IMR-90 (cell line): ENCODE results near the gene ME1.

Experiments
- BHLHE40 ChIP-seq: fragments of 150-350 bp; IDR thresholded peaks from 2 replicates; pipeline ENCODE4 v1.6.1; 2016; ENCODE audit warnings: mild to moderate bottlenecking, low read depth, low read length
- CEBPB ChIP-seq: IDR thresholded peaks from 2 replicates; pipeline ENCODE4 v1.6.1; 2012; ENCODE audit warnings: low read depth, low read length, improper control_type of control experiment
- CHD1 ChIP-seq: IDR thresholded peaks from 2 replicates; pipeline ENCODE4 v1.6.1; 2012; ENCODE audit warnings: low read depth, low read length, improper control_type of control experiment
- CTCF ChIP-seq: conservative IDR thresholded peaks from 2 replicates; pipeline ENCODE4 v1.5.1; 2012; ENCODE audit warnings: mild to moderate bottlenecking, low read depth, low read length, improper control_type of control experiment
- POLR2A ChIP-seq: IDR thresholded peaks from 2 replicates; pipeline ENCODE4 v1.6.1; 2012; ENCODE audit warnings: mild to moderate bottlenecking, low read depth, low read length
- RFX5 ChIP-seq: IDR thresholded peaks from 2 replicates; pipeline ENCODE4 v1.8.0; 2012; ENCODE audit warnings: low read depth, mild to moderate bottlenecking, low read length, moderate library complexity

- no peak for TF ChIP-seq CTCF
- no peak for TF ChIP-seq CEBPB
- no peak for TF ChIP-seq POLR2A
- TF ChIP-seq RFX5 = no peak
- no peak for TF ChIP-seq BHLHE40
- TF ChIP-seq CHD1 = no peak
Measured at GRCh38 chr6:83381949-83382348, 48.9 kb downstream of the ME1 start.
